ENCODE results near the gene CDADC1.

The CDADC1 gene

GRCh38 chr13:49297338-49297737 lies 49.6 kb downstream of the CDADC1 start:
- Mint-ChIP-seq H3K27ac (no peak overlapping the region), H3K27me3 (ENCODE audit: low read depth, poor library complexity) (peaks cover 6% of the 10 kb centered on the region), H3K9me3 (no peaks in the 10 kb centered on the region), H3K4me1 (peaks cover 13% of the 10 kb centered on the region), H3K4me3 (no peak overlapping the region), H3K36me3 (ENCODE audit: low read depth) (no peaks in the 10 kb centered on the region)
- TF ChIP-seq CTCF (IDR thresholded peaks at IDR 0.05): no peak
- no peak for DNase-seq

GRCh38 chr13:49298416-49298815 lies 50.7 kb downstream of the CDADC1 start:
- no peak for TF ChIP-seq CTCF (IDR thresholded peaks at IDR 0.05)
- Mint-ChIP-seq H3K9me3 (no peaks in the 10 kb centered on the region), H3K4me3 (no peak overlapping the region), H3K4me1 (peaks cover 24% of the 10 kb centered on the region), H3K36me3 (ENCODE audit: low read depth) (no peaks in the 10 kb centered on the region), H3K27me3 (ENCODE audit: low read depth, poor library complexity) (peaks cover 9% of the 10 kb centered on the region), H3K27ac (no peak overlapping the region)
- DNase-seq: no peak

- no peak for TF ChIP-seq CTCF (IDR thresholded peaks at IDR 0.05)
- Mint-ChIP-seq H3K27me3 (ENCODE audit: low read depth, poor library complexity) (peaks cover 9% of the 10 kb centered on the region), H3K4me1 (peaks cover 30% of the 10 kb centered on the region), H3K27ac (no peak overlapping the region), H3K36me3 (ENCODE audit: low read depth) (no peaks in the 10 kb centered on the region), H3K9me3 (no peaks in the 10 kb centered on the region), H3K4me3 (no peak overlapping the region)
- no peak for DNase-seq
Observed at GRCh38 chr13:49298903-49299605, 51.3 kb downstream of the CDADC1 start.

- Mint-ChIP-seq H3K27me3 (ENCODE audit: low read depth, poor library complexity) (peaks cover 9% of the 10 kb centered on the region), H3K9me3 (no peaks in the 10 kb centered on the region), H3K36me3 (ENCODE audit: low read depth) (no peaks in the 10 kb centered on the region), H3K4me3 (no peak overlapping the region), H3K27ac (peak overlapping the region; percentile 26), H3K4me1 (peaks cover 41% of the 10 kb centered on the region)
- DNase-seq: no peak
- TF ChIP-seq CTCF (IDR thresholded peaks at IDR 0.05): no peak
Observed at GRCh38 chr13:49300276-49300675, 52.6 kb downstream of the CDADC1 start.

GRCh38 chr13:49300739-49301589 lies 53.2 kb downstream of the CDADC1 start:
- H3K27me3 Mint-ChIP-seq (ENCODE audit: low read depth, poor library complexity): peaks cover 9% of the 10 kb centered on the region
- H3K9me3 Mint-ChIP-seq: no peaks in the 10 kb centered on the region
- TF ChIP-seq CTCF (IDR thresholded peaks at IDR 0.05): peak; percentile 84
- peak; percentile 39 for DNase-seq
- H3K4me3 Mint-ChIP-seq: no peak overlapping the region
- H3K36me3 Mint-ChIP-seq (ENCODE audit: low read depth): no peaks in the 10 kb centered on the region
- peaks cover 48% of the 10 kb centered on the region for H3K4me1 Mint-ChIP-seq
- H3K27ac Mint-ChIP-seq: peak overlapping the region; percentile 26

Data from nephron progenitor cell (in vitro differentiated cells).